Karpas-422 (cell line): ENCODE results near the gene RAB11FIP3. TPM values are rescaled to one million over a fixed set of nuclear protein-coding genes. Genes with fewer than 3 reads are reported as not detected.
"Not testable (repeated sequence)": the region's sequence is repeated elsewhere in the genome, so short reads cannot be mapped to it uniquely, and the experiment has no call there.

Experiments used
- DNase-seq: peaks from one replicate; pipeline ENCODE4 v3.0.0-alpha.2; 2015
- H2AFZ ChIP-seq: fragments of 200-600 bp; sonication (generic); 2 replicates; pipeline ENCODE4 v1.6.1; 2014; ENCODE audit warnings: antibody characterized with exemption, low read length, mixed read lengths
- H3K27ac ChIP-seq: fragments of 200-600 bp; sonication (generic); 2 replicates; pipeline ENCODE4 v1.5.1; 2014; ENCODE audit warnings: mild to moderate bottlenecking, low read length, moderate library complexity
- H3K27me3 ChIP-seq: fragments of 200-600 bp; sonication (generic); 2 replicates; pipeline ENCODE4 v1.6.1; 2014; ENCODE audit warnings: low read length, mixed read lengths
- H3K36me3 ChIP-seq: fragments of 200-600 bp; sonication (generic); 2 replicates; pipeline ENCODE4 v1.6.1; 2014; ENCODE audit warnings: low read length, mixed read lengths; ENCODE audit not compliant: insufficient read depth
- H3K4me1 ChIP-seq: fragments of 200-600 bp; sonication (generic); 2 replicates; pipeline ENCODE4 v1.6.1; 2014; ENCODE audit warnings: mild to moderate bottlenecking, low read length, mixed read lengths
- H3K4me2 ChIP-seq: fragments of 200-600 bp; sonication (generic); 2 replicates; pipeline ENCODE4 v1.6.1; 2014; ENCODE audit warnings: low read length, low read depth, mild to moderate bottlenecking; ENCODE audit not compliant: poor library complexity, severe bottlenecking
- H3K4me3 ChIP-seq: fragments of 200-600 bp; sonication (generic); 2 replicates; pipeline ENCODE4 v1.5.1; 2014; ENCODE audit warnings: mild to moderate bottlenecking, antibody characterized with exemption, low read length, mixed read lengths
- H3K79me2 ChIP-seq: fragments of 200-600 bp; sonication (generic); 2 replicates; pipeline ENCODE4 v1.6.1; 2014; ENCODE audit warnings: mild to moderate bottlenecking, low read length, mixed read lengths
- H3K9ac ChIP-seq: fragments of 200-600 bp; sonication (generic); 2 replicates; pipeline ENCODE4 v1.6.0; 2014; ENCODE audit warnings: low read length
- H3K9me2 ChIP-seq: fragments of 200-600 bp; sonication (generic), shearing (Covaris generic); replicated peaks from 2 replicates; pipeline ENCODE4 v1.6.0; 2014; ENCODE audit warnings: mild to moderate bottlenecking, low read length, moderate library complexity; ENCODE audit not compliant: insufficient read depth
- H3K9me3 ChIP-seq: fragments of 300-700, 200-600 bp; sonication (generic); 2 replicates; pipeline ENCODE4 v1.6.1; 2014; ENCODE audit warnings: low read length, mixed read lengths
- H4K20me1 ChIP-seq: fragments of 200-600 bp; sonication (generic); 2 replicates; pipeline ENCODE4 v1.6.1; 2014; ENCODE audit warnings: mild to moderate bottlenecking, antibody characterized with exemption, low read length, low read depth; ENCODE audit not compliant: insufficient read depth
- total RNA-seq: library from RNA; depleted of rRNA; stranded (reverse); fragments of >200 nt; shearing (Covaris generic); gene quantifications from 2 replicates; pipeline ENCODE4 v1.2.3, GENCODE V29; 2014; ENCODE audit warnings: low replicate concordance

RAB11FIP3 gene
- total RNA-seq, 1 experiment from 2014 or later: 6.0 TPM

DNA sequence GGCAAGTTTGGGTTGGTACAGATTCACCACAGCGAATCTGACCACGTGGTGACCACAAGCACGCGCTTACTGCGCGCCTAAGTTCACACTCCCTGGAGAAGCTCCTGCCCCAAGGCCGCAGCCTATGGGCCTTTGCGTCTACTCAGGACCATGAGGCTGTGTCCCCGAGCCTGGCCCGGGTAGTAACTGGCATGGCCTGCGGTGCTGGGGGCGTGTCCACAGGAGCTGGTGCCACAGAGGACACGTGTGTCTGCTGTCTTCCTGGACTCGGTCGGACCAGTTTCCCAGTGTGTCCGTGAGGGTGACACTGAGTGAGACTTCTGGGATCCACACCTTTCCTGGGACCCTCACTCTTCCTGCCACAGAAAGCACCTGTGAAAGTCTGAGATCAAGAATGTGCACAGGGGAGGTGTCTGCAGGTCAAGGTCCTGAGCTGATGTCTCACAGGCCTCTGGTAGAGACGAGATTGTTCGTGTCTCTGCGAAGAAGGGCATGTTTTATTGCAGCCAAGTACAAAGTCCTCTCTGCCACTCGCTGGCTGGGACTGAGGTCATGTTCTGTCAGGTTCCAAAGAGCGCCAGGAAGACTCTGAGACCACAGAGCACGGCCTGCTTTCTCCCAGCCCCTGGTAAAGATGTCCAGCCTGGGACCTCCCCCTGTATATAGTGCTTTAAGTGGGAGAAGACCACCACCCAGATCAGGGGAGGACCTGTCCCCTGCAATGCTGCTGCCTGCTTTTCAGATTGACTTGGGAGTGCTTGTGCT is 76.9 kb downstream of the RAB11FIP3 start:
- Histone ChIP-seq H4K20me1 (no peaks in the 10 kb centered on the region), H3K79me2 (no peaks in the 10 kb centered on the region), H3K4me1 (no peaks in the 10 kb centered on the region), H3K4me2 (no peak overlapping the region), H2AFZ (no peak overlapping the region), H3K9me3 (no peaks in the 10 kb centered on the region), H3K27me3 (no peaks in the 10 kb centered on the region), H3K27ac (no peak overlapping the region), H3K4me3 (no peak overlapping the region), H3K9ac (no peak overlapping the region), H3K36me3 (no peaks in the 10 kb centered on the region), H3K9me2 (no peaks in the 10 kb centered on the region)
- DNase-seq: no peak

DNA sequence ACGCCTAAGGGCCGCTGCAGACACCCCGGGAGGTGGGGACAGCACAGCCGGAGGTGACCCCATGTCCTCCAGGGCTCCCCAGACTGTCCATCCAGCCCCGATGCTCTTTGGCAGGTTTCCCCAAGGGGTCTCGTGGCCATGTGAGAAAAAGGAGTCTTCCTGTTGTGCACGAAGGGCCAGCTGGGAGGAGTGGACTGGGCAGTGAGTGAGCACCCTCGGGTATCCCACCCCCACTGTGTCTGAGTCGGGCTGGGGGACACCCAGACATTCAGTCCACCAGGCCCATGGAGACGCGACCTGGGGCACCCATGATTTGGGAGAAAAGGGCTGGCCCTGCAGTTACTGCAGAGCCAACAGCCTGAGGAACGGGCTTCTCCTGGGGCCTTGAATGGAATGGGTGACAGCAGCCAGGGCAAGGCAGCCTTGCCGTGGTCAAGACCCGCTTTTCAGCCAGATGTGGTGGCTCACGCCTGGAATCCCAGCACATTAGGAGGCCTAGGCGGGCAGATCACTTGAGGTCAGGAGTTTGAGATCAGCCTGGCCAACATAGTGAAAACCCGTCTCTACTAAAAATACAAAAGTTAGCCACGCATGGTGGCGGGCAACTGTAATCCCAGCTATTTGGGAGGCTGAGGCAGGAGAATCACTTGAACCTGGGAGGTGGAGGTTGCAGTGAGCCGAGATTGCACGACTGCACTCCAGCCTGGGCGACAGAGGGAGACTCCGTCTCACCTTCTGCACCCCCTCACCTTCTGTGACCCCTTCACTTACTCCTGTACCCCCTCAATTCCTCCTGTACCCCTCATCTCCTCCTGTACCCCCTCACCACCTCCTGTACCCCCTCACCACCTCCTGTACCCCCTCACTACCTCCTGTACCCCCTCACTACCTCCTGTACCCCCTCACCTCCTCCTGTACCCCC is 78.0 kb downstream of the RAB11FIP3 start:
- H3K4me1 ChIP-seq: no peaks in the 10 kb centered on the region
- H3K4me3 ChIP-seq: no peak overlapping the region
- no peaks in the 10 kb centered on the region for H3K36me3 ChIP-seq
- H2AFZ ChIP-seq: no peak overlapping the region
- no peaks in the 10 kb centered on the region for H4K20me1 ChIP-seq
- H3K9ac ChIP-seq: no peak overlapping the region
- no peaks in the 10 kb centered on the region for H3K27me3 ChIP-seq
- no peak overlapping the region for H3K4me2 ChIP-seq
- DNase-seq: no peak
- H3K9me2 ChIP-seq: no peaks in the 10 kb centered on the region
- no peaks in the 10 kb centered on the region for H3K9me3 ChIP-seq
- H3K79me2 ChIP-seq: no peaks in the 10 kb centered on the region
- no peak overlapping the region for H3K27ac ChIP-seq

DNA sequence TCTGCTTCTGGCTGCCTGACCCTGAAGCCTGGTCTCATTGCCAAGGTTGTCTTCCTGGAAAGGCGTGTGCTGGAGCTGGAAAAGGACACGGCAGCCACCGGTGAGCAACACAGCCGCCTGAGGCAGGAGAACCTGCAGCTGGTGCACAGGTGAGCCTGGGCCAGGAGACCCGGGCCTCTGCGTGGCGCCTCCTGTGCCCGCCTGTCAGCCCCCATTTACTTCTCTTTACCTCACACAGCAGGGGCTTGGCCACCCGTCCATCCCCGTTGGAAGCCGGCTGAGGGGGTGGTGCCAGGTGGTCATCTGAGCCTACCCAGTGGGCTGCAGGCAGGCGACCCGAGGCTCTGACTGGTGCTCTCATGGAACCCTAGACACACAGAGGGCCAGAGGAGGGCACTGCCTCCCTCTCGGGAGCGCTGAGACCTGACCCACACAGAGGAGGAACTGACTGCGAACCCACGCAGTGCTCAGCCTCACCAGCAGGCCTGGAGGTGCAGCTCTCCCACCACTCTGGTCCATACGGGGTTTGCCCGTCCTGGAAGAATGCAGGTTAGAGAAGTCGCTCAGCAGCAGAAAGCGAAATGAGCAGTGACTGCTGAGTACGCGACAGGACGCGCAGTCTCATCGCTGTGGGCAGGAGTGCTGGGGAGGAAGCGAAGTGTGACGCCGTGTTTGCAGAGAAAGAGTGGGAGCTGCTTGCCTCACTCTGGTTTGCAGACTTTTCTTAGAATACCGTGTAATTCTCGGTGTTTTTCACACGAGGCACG is 80.2 kb downstream of the RAB11FIP3 start:
- no peak overlapping the region for H3K4me2 ChIP-seq
- H3K79me2 ChIP-seq: no peaks in the 10 kb centered on the region
- no peaks in the 10 kb centered on the region for H4K20me1 ChIP-seq
- no peak for DNase-seq
- no peaks in the 10 kb centered on the region for H3K4me1 ChIP-seq
- no peaks in the 10 kb centered on the region for H3K27me3 ChIP-seq
- no peaks in the 10 kb centered on the region for H3K9me2 ChIP-seq
- no peak overlapping the region for H2AFZ ChIP-seq
- H3K9me3 ChIP-seq: no peaks in the 10 kb centered on the region
- no peak overlapping the region for H3K27ac ChIP-seq
- no peak overlapping the region for H3K9ac ChIP-seq
- no peaks in the 10 kb centered on the region for H3K36me3 ChIP-seq
- H3K4me3 ChIP-seq: no peak overlapping the region

DNA sequence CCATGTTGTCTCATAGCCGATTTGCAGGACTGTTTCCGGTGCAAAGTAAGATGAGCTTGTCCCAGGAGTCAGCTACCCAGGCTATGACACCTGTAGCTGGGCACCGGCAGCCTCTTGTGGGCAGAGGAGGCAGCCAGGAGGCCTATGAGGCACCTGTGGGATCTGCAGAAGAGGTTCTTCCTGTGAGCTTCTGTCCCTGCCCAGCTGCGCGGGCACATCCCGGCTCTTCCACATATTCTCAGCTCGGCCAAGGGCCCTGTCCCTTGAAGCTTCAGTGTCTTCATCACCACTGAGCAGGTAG is 80.7 kb downstream of the RAB11FIP3 start:
- Histone ChIP-seq H3K9me2 (no peaks in the 10 kb centered on the region), H3K4me2 (no peak overlapping the region), H4K20me1 (no peaks in the 10 kb centered on the region), H3K27me3 (no peaks in the 10 kb centered on the region), H3K4me1 (no peaks in the 10 kb centered on the region), H3K36me3 (no peaks in the 10 kb centered on the region), H3K79me2 (no peaks in the 10 kb centered on the region), H3K9ac (no peak overlapping the region), H3K9me3 (no peaks in the 10 kb centered on the region), H2AFZ (no peak overlapping the region), H3K27ac (no peak overlapping the region), H3K4me3 (no peak overlapping the region)
- DNase-seq: no peak

DNA sequence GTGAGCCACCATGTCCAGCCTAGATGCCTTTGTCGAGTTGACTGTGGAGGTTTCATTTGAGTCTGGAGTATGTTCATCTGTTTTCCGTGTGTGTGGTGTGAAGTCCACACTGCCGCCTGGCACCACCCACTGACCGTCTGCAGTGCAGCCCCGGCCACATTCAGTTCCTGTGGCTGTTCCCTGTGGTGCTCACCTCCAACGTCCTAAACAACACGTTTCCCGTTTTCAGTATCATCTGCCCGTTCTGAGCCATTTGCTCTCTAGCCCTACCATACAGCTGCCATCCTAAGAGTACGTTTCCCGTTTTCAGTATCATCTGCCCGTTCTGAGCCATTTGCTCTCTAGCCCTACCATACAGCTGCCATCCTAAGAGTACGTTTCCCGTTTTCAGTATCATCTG is 82.1 kb downstream of the RAB11FIP3 start:
- not testable (repeated sequence) for H3K4me3 ChIP-seq, H3K27me3 ChIP-seq, H3K9me2 ChIP-seq, H3K4me2 ChIP-seq, H3K4me1 ChIP-seq, H4K20me1 ChIP-seq, H3K27ac ChIP-seq, H3K79me2 ChIP-seq, H3K9me3 ChIP-seq, H3K36me3 ChIP-seq, H2AFZ ChIP-seq, DNase-seq, H3K9ac ChIP-seq

DNA sequence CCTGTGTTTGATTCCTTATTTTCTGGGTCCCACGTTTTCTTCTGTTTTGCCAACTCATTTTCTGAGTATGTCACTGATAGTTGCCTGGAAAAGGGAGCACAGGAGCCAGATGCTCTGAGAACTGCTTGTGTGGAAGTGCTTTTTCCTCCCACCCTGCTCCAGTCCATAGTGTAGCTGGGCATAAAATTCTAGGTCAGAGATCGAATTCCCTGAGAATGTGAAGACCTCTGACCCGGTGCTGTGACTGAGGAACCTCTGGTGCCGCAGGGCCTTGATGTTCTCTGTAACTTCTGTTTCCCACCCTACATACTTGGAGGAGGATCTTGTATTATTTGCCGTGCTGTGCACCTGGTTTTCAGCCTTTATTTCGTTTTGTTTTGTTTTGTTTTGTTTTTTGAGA is 82.5 kb downstream of the RAB11FIP3 start:
- Histone ChIP-seq H3K9ac (no peak overlapping the region), H3K4me1 (no peaks in the 10 kb centered on the region), H3K4me2 (no peak overlapping the region), H3K27ac (no peak overlapping the region), H3K9me3 (no peaks in the 10 kb centered on the region), H4K20me1 (no peaks in the 10 kb centered on the region), H2AFZ (no peak overlapping the region), H3K4me3 (no peak overlapping the region), H3K9me2 (no peaks in the 10 kb centered on the region), H3K27me3 (no peaks in the 10 kb centered on the region), H3K36me3 (no peaks in the 10 kb centered on the region), H3K79me2 (no peaks in the 10 kb centered on the region)
- no peak for DNase-seq

DNA sequence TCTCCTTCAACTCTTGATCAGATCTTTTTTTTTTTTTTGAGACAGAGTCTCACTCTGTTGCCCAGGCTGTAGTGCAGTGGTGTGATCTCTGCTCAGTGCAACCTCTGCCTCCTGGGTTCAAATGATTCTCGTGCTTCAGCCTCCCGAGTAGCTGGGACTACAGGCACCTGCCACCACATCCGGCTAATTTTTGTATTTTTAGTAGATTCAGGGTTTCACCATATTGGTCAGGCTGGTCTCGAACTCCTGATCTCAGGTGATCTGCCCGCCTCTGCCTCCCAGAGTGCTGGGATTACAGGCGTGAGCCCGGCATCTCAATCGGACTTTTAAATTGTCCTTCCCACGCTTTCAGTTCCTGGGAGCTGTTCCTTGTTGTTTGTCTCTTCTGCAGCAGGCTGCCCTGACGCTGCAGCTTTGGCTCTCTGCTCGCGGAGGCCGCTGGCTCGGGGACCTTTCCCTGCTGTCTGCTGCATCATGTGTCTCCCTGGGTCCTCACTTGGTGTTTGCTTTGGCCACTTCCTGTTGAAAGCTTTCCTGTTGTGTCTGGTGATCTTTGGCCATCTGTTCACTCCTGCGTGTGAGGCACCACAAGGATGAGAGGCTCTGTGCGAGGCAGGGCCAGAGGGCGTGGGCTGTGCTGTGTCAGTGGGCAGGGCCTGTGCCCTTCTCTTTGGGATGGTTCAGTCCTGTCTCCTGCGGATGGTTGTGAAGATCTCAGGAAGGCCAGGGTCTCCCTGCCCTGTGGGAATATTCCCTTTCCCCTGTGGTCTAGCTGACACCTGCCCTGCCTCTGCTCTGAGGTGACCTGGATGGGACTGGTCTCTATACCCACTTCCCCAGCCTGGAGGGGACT is 83.7 kb downstream of the RAB11FIP3 start:
- Histone ChIP-seq H3K36me3 (no peaks in the 10 kb centered on the region), H3K4me2 (no peak overlapping the region), H3K27ac (no peak overlapping the region), H3K9me2 (no peaks in the 10 kb centered on the region), H3K9me3 (no peaks in the 10 kb centered on the region), H3K4me1 (no peaks in the 10 kb centered on the region), H3K9ac (no peak overlapping the region), H2AFZ (no peak overlapping the region), H4K20me1 (no peaks in the 10 kb centered on the region), H3K27me3 (no peaks in the 10 kb centered on the region), H3K79me2 (no peaks in the 10 kb centered on the region), H3K4me3 (no peak overlapping the region)
- no peak for DNase-seq
